Measurements from ENCODE around the gene PADI3.

PADI3 gene

DNA sequence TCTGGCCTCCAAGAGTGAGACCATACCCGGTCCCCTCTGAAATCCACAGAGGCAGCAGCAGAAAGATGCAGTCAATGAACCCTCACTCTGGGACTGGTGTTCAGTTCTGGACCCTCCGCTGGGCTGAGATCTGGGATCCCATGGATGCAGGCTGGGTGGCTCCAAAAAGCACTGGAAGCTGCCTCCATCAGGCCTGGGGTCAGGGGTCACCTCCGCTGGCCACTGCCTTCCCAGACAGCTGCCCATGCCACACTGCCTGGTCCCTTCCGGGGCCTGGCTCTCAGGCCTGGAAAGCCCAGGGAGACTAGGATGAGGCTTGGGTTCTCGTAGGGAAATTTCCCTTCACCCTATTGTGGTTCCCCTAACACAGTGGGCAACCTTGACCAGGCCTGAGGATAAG, 37.7 kb downstream of the PADI3 start:
- H3K4me3 ChIP-seq (ENCODE audit: low read length): no peak overlapping the region
- no peak for DNase-seq (ENCODE audit: low read depth)
- TF ChIP-seq CTCF (IDR thresholded peaks at IDR 0.05; ENCODE audit: insufficient read depth, low read depth, low read length, missing control alignments): no peak

DNA sequence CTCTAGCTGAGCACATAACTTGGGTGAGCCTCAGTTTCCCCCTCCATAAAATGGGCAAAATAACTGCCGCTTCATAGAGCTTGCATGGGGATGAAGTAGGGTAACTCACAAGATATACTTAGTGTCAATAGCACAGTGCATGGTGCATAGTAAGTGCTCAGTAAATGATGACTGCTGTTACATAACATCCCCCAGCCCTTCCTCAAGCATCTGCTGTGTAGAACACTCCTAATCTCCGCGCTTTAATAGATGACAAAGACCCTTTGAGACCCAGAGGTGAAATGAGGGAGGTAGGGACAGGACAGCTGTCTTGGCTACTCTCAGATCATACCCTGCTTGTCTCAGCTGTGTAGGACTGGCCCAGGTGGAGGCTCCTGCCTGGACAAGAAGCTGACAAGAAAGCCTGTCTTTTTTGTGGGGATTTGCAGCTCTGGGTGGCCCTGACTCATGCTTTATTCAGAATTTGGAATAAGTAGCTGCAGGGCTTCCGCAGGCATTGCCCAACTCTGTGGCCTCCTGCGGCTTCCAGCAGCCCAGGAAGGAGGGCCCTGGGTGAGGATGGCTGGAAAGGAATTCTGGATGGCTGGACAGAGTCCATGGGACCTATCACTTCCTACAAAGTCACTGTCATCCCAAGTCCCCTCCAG, 38.4 kb downstream of the PADI3 start:
- H3K4me3 ChIP-seq (ENCODE audit: low read length): no peak overlapping the region
- DNase-seq (ENCODE audit: low read depth): peak; percentile 96
- TF ChIP-seq CTCF (IDR thresholded peaks at IDR 0.05; ENCODE audit: insufficient read depth, low read depth, low read length, missing control alignments): no peak

GRCh38 chr1:17289721-17290120, 40.8 kb downstream of the PADI3 start:
- peak; percentile 94 for DNase-seq (ENCODE audit: low read depth)
- no peak overlapping the region for H3K4me3 ChIP-seq (ENCODE audit: low read length)
- peak; percentile 3 for TF ChIP-seq CTCF (IDR thresholded peaks at IDR 0.05; ENCODE audit: insufficient read depth, low read depth, low read length, missing control alignments)

DNA sequence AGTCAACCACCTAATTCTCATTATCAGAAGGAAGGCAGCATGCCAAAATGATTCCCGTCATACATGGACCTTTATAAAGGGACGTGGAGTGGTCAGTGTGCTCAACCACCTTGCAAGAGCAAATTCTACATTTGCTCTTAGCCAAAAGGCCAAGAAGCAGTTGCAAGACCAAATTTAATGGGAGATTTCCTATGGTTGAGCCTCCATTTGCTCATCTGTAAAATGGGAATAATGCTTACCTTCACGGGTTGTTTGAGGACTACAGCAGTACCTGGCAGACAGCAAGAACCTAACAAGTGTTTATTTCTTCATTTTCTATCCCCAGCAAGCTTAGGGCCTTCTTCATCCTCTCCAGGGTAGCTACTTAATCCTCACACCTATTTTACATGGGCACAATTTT, 41.7 kb downstream of the PADI3 start:
- TF ChIP-seq CTCF (IDR thresholded peaks at IDR 0.05; ENCODE audit: insufficient read depth, low read depth, low read length, missing control alignments): no peak
- DNase-seq (ENCODE audit: low read depth): no peak
- H3K4me3 ChIP-seq (ENCODE audit: low read length): no peak overlapping the region

DNA sequence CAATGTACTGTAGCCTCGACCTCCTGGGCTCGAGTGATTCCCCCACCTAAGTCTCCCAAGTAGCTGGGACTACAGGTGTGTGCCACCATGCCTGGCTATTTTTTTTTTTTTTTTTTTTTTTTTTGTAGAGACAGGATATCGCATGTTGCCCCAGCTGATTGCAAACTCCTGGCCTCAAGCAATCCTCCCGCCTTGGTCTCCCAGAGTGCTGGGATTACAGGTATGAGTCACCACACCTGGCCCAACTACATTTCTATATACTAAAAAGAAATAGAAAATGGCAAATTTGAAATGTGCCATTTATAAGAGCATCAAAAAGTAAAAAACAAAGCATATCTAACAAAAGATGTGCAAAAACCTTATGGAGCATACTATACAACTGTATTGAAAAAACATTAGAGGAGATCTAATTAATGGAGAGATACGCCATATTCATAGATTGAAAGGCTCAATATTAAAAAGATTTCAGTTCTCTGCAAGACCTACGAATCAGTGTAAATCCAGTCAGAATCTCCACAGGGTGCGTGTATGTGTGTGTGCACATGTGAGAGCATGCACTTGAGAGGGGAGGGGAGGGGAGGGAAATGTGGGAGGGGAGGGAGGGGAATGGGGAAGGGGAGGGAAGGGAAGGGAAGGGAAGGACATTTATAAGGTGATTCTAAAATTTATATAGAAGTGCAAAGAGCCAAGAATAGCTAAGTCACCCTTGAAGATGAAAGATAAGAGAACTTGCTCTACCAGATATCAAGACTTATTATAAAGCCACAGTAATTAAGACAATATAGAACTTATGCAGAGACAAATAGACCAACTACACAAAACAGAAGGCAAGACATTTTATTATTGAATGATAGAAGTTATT, 43.6 kb downstream of the PADI3 start:
- DNase-seq (ENCODE audit: low read depth): peak; percentile 84
- TF ChIP-seq CTCF (IDR thresholded peaks at IDR 0.05; ENCODE audit: insufficient read depth, low read depth, low read length, missing control alignments): no peak
- H3K4me3 ChIP-seq (ENCODE audit: low read length): no peak overlapping the region

GRCh38 chr1:17293681-17294425, 45.0 kb downstream of the PADI3 start:
- peak; percentile 33 for DNase-seq (ENCODE audit: low read depth)
- no peak for TF ChIP-seq CTCF (IDR thresholded peaks at IDR 0.05; ENCODE audit: insufficient read depth, low read depth, low read length, missing control alignments)
- H3K4me3 ChIP-seq (ENCODE audit: low read length): no peak overlapping the region

All from epithelial cell of esophagus (primary cell).